H1 (cell line): ENCODE results near the gene G6PC3. TPM values are rescaled to one million over a fixed set of nuclear protein-coding genes. Genes with fewer than 3 reads are reported as not detected.

Source experiments
- CTCF ChIA-PET: fragments of 300-600 bp; sonication (Branson Sonifier 250); formaldehyde crosslinking; loops from one replicate; lab custom pipeline; 2021; ENCODE audit not compliant: partially characterized antibody; lab: Charles Lee
- POLR2A ChIA-PET: fragments of 300-600 bp; sonication (Branson Sonifier 250); formaldehyde crosslinking; loops from one replicate; lab custom pipeline; 2021; ENCODE audit warnings: inconsistent platforms; ENCODE audit not compliant: partially characterized antibody; lab: Charles Lee
- DNase-seq, 2 experiments: peaks; one replicate each; pipeline versions ENCODE4 v3.0.0 to v3.0.0-alpha.2; 2010 to 2022; ENCODE audit warnings: low spot score in 2 of 2, low read depth in 1 of 2, mixed read lengths in 1 of 2
- FAIRE-seq: peaks from 2 replicates; lab custom pipeline; 2011; peaks lifted over from hg19 to GRCh38; lab: Jason Lieb, UNC
- H2AFZ ChIP-seq: 2 replicates; pipeline ENCODE4 v1.8.1; 2012; ENCODE audit warnings: low read length, inconsistent platforms
- H2AK5ac ChIP-seq: 2 replicates; pipeline ENCODE4 v1.6.1; 2013; ENCODE audit warnings: low read depth, low read length
- H2BK120ac ChIP-seq: replicated peaks from 2 replicates; pipeline ENCODE3; 2013; ENCODE audit warnings: low read depth, low read length, inconsistent platforms
- H2BK12ac ChIP-seq: 2 replicates; pipeline ENCODE4 v1.6.1; 2013; ENCODE audit warnings: low read depth, low read length
- H2BK15ac ChIP-seq: 2 replicates; pipeline ENCODE4 v1.6.1; 2013; ENCODE audit warnings: low read length
- H2BK20ac ChIP-seq: 2 replicates; pipeline ENCODE4 v1.6.1; 2013; ENCODE audit warnings: low read length
- H2BK5ac ChIP-seq: 2 replicates; pipeline ENCODE4 v1.6.1; 2013; ENCODE audit warnings: low read depth, low read length
- H3K14ac ChIP-seq: 2 replicates; pipeline ENCODE4 v1.6.1; 2013; ENCODE audit warnings: inconsistent platforms; ENCODE audit not compliant: insufficient read length
- H3K18ac ChIP-seq: 2 replicates; pipeline ENCODE4 v1.6.1; 2013; ENCODE audit warnings: low read length; ENCODE audit errors: extremely low read depth
- H3K23ac ChIP-seq: 2 replicates; pipeline ENCODE4 v1.6.1; 2013; ENCODE audit warnings: inconsistent platforms; ENCODE audit not compliant: insufficient read length
- H3K23me2 ChIP-seq: 2 replicates; pipeline ENCODE4 v1.6.1; 2013; ENCODE audit warnings: low read depth, low read length
- H3K27ac ChIP-seq: 2 replicates; pipeline ENCODE4 v1.6.1; 2011; ENCODE audit warnings: low read depth, low read length, inconsistent platforms
- H3K27me3 ChIP-seq, 4 experiments: replicated peaks in 1 of 4; 1 replicate in 1 of 4; 2 replicates in 3 of 4; pipeline versions ENCODE4 v1.6.1 to v1.8.1; 2011 to 2013; ENCODE audit warnings: low read length in 3 of 4, mild to moderate bottlenecking in 3 of 4, inconsistent platforms in 2 of 4, mixed read lengths in 2 of 4, moderate library complexity in 1 of 4; ENCODE audit not compliant: control insufficient read depth in 3 of 4, insufficient read depth in 3 of 4; ENCODE audit errors: extremely low read depth in 1 of 4
- H3K36me3 ChIP-seq, 4 experiments: 2 replicates each; pipeline versions ENCODE4 v1.6.1 to v1.8.1; 2011 to 2013; ENCODE audit warnings: mild to moderate bottlenecking in 4 of 4, low read length in 3 of 4, moderate library complexity in 2 of 4, control low read depth in 1 of 4, inconsistent platforms in 1 of 4; ENCODE audit not compliant: insufficient read depth in 4 of 4, control insufficient read depth in 2 of 4
- H3K4ac ChIP-seq: replicated peaks from 2 replicates; pipeline ENCODE3; 2013; ENCODE audit warnings: low read length, low read depth, mixed read lengths, inconsistent platforms; ENCODE audit not compliant: insufficient read length
- H3K4me1 ChIP-seq, 4 experiments: replicated peaks in 1 of 4; 1 replicate in 1 of 4; 2 replicates in 3 of 4; pipeline versions ENCODE4 v1.6.1 to v1.8.1; 2011 to 2013; ENCODE audit warnings: low read length in 3 of 4, inconsistent platforms in 2 of 4, mixed read lengths in 1 of 4; ENCODE audit not compliant: insufficient read depth in 4 of 4, control insufficient read depth in 3 of 4
- H3K4me2 ChIP-seq, 2 experiments: 2 replicates each; pipeline versions ENCODE4 v1.6.1 to v1.8.1; 2011 to 2013; ENCODE audit warnings: low read depth in 2 of 2, low read length in 2 of 2, control low read depth in 1 of 2, inconsistent platforms in 1 of 2, mild to moderate bottlenecking in 1 of 2; ENCODE audit not compliant: insufficient read depth in 1 of 2
- H3K4me3 ChIP-seq, 4 experiments: fragments of 200-600, 300-600 bp in 1 of 4; sonication (generic), shearing (Covaris generic), sonication (Bioruptor Twin) in 1 of 4; 2 replicates each; pipeline versions ENCODE4 v1.5.1 to v1.8.1; 2011 to 2016; ENCODE audit warnings: low read length in 4 of 4, low read depth in 3 of 4, control low read depth in 2 of 4, inconsistent platforms in 2 of 4, mild to moderate bottlenecking in 2 of 4, mixed read lengths in 1 of 4, moderate library complexity in 1 of 4; ENCODE audit not compliant: insufficient read depth in 2 of 4; ENCODE audit errors: extremely low read depth in 1 of 4
- H3K56ac ChIP-seq: replicated peaks from 2 replicates; pipeline ENCODE3; 2013; ENCODE audit warnings: low read depth, mild to moderate bottlenecking, mixed read lengths, low read length, inconsistent platforms; ENCODE audit not compliant: insufficient read length
- H3K79me1 ChIP-seq: 2 replicates; pipeline ENCODE4 v1.6.1; 2013; ENCODE audit warnings: low read depth, low read length, control low read depth
- H3K79me2 ChIP-seq, 2 experiments: 2 replicates each; pipeline versions ENCODE4 v1.6.1 to v1.8.1; 2012 to 2013; ENCODE audit warnings: low read length in 2 of 2, mild to moderate bottlenecking in 2 of 2, inconsistent platforms in 1 of 2; ENCODE audit not compliant: insufficient read depth in 2 of 2, control insufficient read depth in 1 of 2
- H3K9ac ChIP-seq, 4 experiments: replicated peaks in 1 of 4; 1 replicate in 1 of 4; 2 replicates in 3 of 4; pipeline versions ENCODE4 v1.6.1 to v1.8.1; 2011 to 2013; ENCODE audit warnings: low read depth in 3 of 4, low read length in 3 of 4, control low read depth in 2 of 4, mild to moderate bottlenecking in 2 of 4, moderate library complexity in 2 of 4, inconsistent platforms in 1 of 4; ENCODE audit errors: extremely low read depth in 1 of 4
- H3K9me3 ChIP-seq, 2 experiments: 2 replicates each; pipeline versions ENCODE4 v1.6.1 to v1.8.1; 2012 to 2013; ENCODE audit warnings: mild to moderate bottlenecking in 2 of 2, moderate library complexity in 2 of 2, control low read depth in 1 of 2, inconsistent platforms in 1 of 2, low read depth in 1 of 2, low read length in 1 of 2, mixed read lengths in 1 of 2; ENCODE audit not compliant: insufficient read depth in 2 of 2
- H4K20me1 ChIP-seq, 2 experiments: replicated peaks in 1 of 2; 2 replicates each; pipeline versions ENCODE3 to v1.8.1; 2011 to 2013; ENCODE audit warnings: inconsistent platforms in 2 of 2, low read length in 2 of 2, mild to moderate bottlenecking in 1 of 2; ENCODE audit not compliant: insufficient read depth in 2 of 2, control insufficient read depth in 1 of 2
- H4K5ac ChIP-seq: 2 replicates; pipeline ENCODE4 v1.6.1; 2013; ENCODE audit warnings: low read length, low read depth, mixed read lengths, inconsistent platforms; ENCODE audit not compliant: insufficient read length
- H4K8ac ChIP-seq: 2 replicates; pipeline ENCODE4 v1.8.0; 2013; ENCODE audit warnings: mild to moderate bottlenecking, moderate library complexity, low read length, inconsistent platforms; ENCODE audit not compliant: insufficient read depth; ENCODE audit errors: extremely low read depth
- H4K91ac ChIP-seq: replicated peaks from 2 replicates; pipeline ENCODE3; 2013; ENCODE audit warnings: low read length, mixed read lengths, inconsistent platforms; ENCODE audit not compliant: insufficient read length
- BACH1 ChIP-seq: IDR thresholded peaks from 2 replicates; pipeline ENCODE4 v1.6.1; 2012; ENCODE audit warnings: low read length, improper control_type of control experiment
- HDAC2 ChIP-seq, 2 experiments: fragments of 300-600 bp in 1 of 2; sonication (generic) in 1 of 2; IDR thresholded peaks; 2 replicates each; pipeline ENCODE4 v1.6.1; 2011 to 2012; ENCODE audit warnings: low read depth in 2 of 2, low read length in 2 of 2, mild to moderate bottlenecking in 2 of 2, moderate library complexity in 2 of 2, borderline replicate concordance in 1 of 2, inconsistent platforms in 1 of 2
- KDM1A ChIP-seq: fragments of 200-600, 300-600 bp; sonication (generic); IDR thresholded peaks from 2 replicates; pipeline ENCODE4 v1.7.1; 2016; ENCODE audit warnings: mild to moderate bottlenecking, low read length, borderline replicate concordance
- POU5F1 ChIP-seq: IDR thresholded peaks from 2 replicates; pipeline ENCODE4 v1.6.1; 2011; ENCODE audit warnings: low read depth, mild to moderate bottlenecking, low read length, moderate library complexity
- WGBS, 2 experiments: shearing (Covaris generic) in 1 of 2; methylation state at CpG; one replicate each; pipeline versions ENCODE4 v1.1.6 to v1.1.7; 2013 to 2015; ENCODE audit warnings: low lambda C conversion rate in 2 of 2, mixed read lengths in 2 of 2, inconsistent platforms in 1 of 2, low coverage in 1 of 2, missing lambda C conversion rate in 1 of 2; ENCODE audit not compliant: insufficient replicate concordance in 2 of 2, insufficient coverage in 1 of 2, insufficient read length in 1 of 2; ENCODE audit errors: extremely low coverage in 1 of 2, missing lambda C conversion rate in 1 of 2; 5-methylcytosine and 5-hydroxymethylcytosine counted together
- polyA plus RNA-seq, 7 experiments: library from polyadenylated mRNA; depleted of rRNA in 3 of 7; stranded (reverse) in 5 of 7; unstranded in 2 of 7; fragments of >200 nt in 5 of 7; fragments of 200-250 nt in 2 of 7; gene quantifications; 1 replicate in 5 of 7; 2 replicates in 1 of 7; 4 replicates in 1 of 7; pipeline versions ENCODE4 v1.2.1 to v1.2.3, GENCODE V29; 2011 to 2013; ENCODE audit warnings: missing spikeins in 2 of 7, mixed read lengths in 2 of 7
- total RNA-seq: library from RNA; stranded (reverse); fragmentation: NEBNext Ultra II Directional; extraction: Animal tissue kit (Norgen Biotek cat#: 25700); gene quantifications from 2 replicates; pipeline ENCODE4 v1.2.1, GENCODE V29; 2021

Gene G6PC3
- total and polyA plus RNA-seq, 2 of the 8 experiments (the other 6 are each of a cell fraction or from before 2014, with no cell fraction given) = 104 to 343 TPM

- Histone ChIP-seq H4K5ac (no peak overlapping the region), H4K91ac (no peak overlapping the region), H4K8ac (no peak overlapping the region; the same call in 1 of the 2 replicates), H3K18ac (no peak overlapping the region), H3K23me2 (no peaks in the 10 kb centered on the region; the same call in 1 of the 2 replicates), H3K56ac (no peak overlapping the region), H2AK5ac (peak overlapping the region; percentile 8; the same call in 1 of the 2 replicates), H3K14ac (no peak overlapping the region), H3K23ac (no peak overlapping the region), H2AFZ (no peak overlapping the region), H2BK5ac (peak overlapping the region; percentile 75; the same call in 1 of the 2 replicates), H3K4me2 (peak overlapping the region in 1 of 2 experiments; percentile 52; a peak in 1 of 4 replicates), H3K79me1 (peaks cover 30% of the 10 kb centered on the region), H3K4ac (no peak overlapping the region), H2BK15ac (0 out of 2 replicates have a peak overlapping the region, but pooled peaks have one; percentile 5), H3K36me3 (peaks cover 0 to 2% (median 0%) of the 10 kb centered on the region in 4 experiments; a peak in 4 of 8 replicates), H3K4me3 (no peak overlapping the region), H3K9me3 (no peaks in the 10 kb centered on the region), H3K4me1 (peaks cover 0 to 34% (median 26%) of the 10 kb centered on the region in 4 experiments; a peak in 6 of 7 replicates), H4K20me1 (peaks cover 10 to 21% of the 10 kb centered on the region in 2 experiments), H2BK12ac (peak overlapping the region; percentile 52), H3K27ac (no peak overlapping the region), H2BK20ac (0 out of 2 replicates have a peak overlapping the region, but pooled peaks have one; percentile 61), H3K79me2 (peaks cover 0 to 53% of the 10 kb centered on the region in 2 experiments; a peak in 2 of 4 replicates), H3K9ac (no peak overlapping the region), H2BK120ac (no peak overlapping the region), H3K27me3 (no peaks in the 10 kb centered on the region; a peak in 1 of 7 replicates)
- TF ChIP-seq HDAC2 (IDR thresholded peaks at IDR 0.05; ENCODE audit: borderline replicate concordance in 1 of 2, low read depth in 2 of 2, low read length in 2 of 2) (no peak), KDM1A (no peak), BACH1 (no peak), POU5F1 (no peak)
- POLR2A ChIA-PET = interaction anchor here (0.6 to 3.4 kb wide), 10 partner anchors 9 to 221 kb away, joined by 3 to 24 read pairs (median 4); partner anchors contain the start of gene HDAC5
- FAIRE-seq = no peak
- 69% methylated on average over 4 of the region's 4 CpGs; no CpG with 5 or more reads in 1 of the 2 experiments for WGBS, 2 experiments
- DNase-seq = no peak
- CTCF ChIA-PET = interaction anchor here (1.1 to 34.4 kb wide), 6 partner anchors 2 to 104 kb away, joined by 4 to 638 read pairs (median 16); partner anchors contain the start of gene HDAC5
Measured at GRCh38 chr17:44112284-44113280, 42.0 kb downstream of the G6PC3 start.
